H54 (cell line): Measurements from ENCODE around the gene SETD1B.
"Not testable (repeated sequence)": the region's sequence is repeated elsewhere in the genome, so short reads cannot be mapped to it uniquely, and the experiment has no call there.

Source experiments
- DNase-seq: peaks from one replicate; pipeline ENCODE4 v3.0.0; 2011; ENCODE audit warnings: low spot score, mixed read lengths; ENCODE audit not compliant: insufficient read length
- FAIRE-seq: peaks from 3 replicates; lab custom pipeline; 2011; peaks lifted over from hg19 to GRCh38; lab: Jason Lieb, UNC
- POLR2A ChIP-seq: IDR thresholded peaks from 2 replicates; pipeline ENCODE4 v1.6.1; 2011; ENCODE audit warnings: low read depth, mild to moderate bottlenecking, low read length

The SETD1B gene

GRCh38 chr12:121787063-121788025 lies 16.5 kb upstream of the SETD1B start:
- DNase-seq (no peak), FAIRE-seq (no peak)
- no peak for TF ChIP-seq POLR2A

- DNase-seq = no peak
- TF ChIP-seq POLR2A = no peak
- no peak for FAIRE-seq
Observed at GRCh38 chr12:121788176-121788818, 15.5 kb upstream of the SETD1B start.

GRCh38 chr12:121789233-121789781 lies 14.5 kb upstream of the SETD1B start:
- no peak for TF ChIP-seq POLR2A

GRCh38 chr12:121789800-121790728 lies 13.7 kb upstream of the SETD1B start:
- DNase-seq (no peak), FAIRE-seq (no peak)
- no peak for TF ChIP-seq POLR2A

More at GRCh38 chr12:121789233-121789781, 14.5 kb upstream of the SETD1B start:
- no peak for FAIRE-seq
- no peak for DNase-seq

- DNase-seq, FAIRE-seq: not testable (repeated sequence)
Observed at GRCh38 chr12:121790785-121791184, 13.0 kb upstream of the SETD1B start.

GRCh38 chr12:121791671-121792551 lies 11.9 kb upstream of the SETD1B start:
- peak; percentile 81 for FAIRE-seq
- no peak for DNase-seq
- no peak for TF ChIP-seq POLR2A

- FAIRE-seq (no peak), DNase-seq (no peak)
- no peak for TF ChIP-seq POLR2A
Observed at GRCh38 chr12:121792607-121793439, 11.0 kb upstream of the SETD1B start.

GRCh38 chr12:121793440-121793837 lies 10.4 kb upstream of the SETD1B start, which contains the start of gene RHOF:
RHOF (minus strand) TSS chr12:121793688; CDS start chr12:121793633, 55 bp downstream.
- DNase-seq (no peak), FAIRE-seq (no peak)

GRCh38 chr12:121793838-121794533 lies 9.8 kb upstream of the SETD1B start:
- DNase-seq (no peak), FAIRE-seq (no peak)
- 0 out of 2 replicates have a peak, but pooled peaks have one; percentile 12 for TF ChIP-seq POLR2A

More at GRCh38 chr12:121793440-121793837, 10.4 kb upstream of the SETD1B start, which contains the start of gene RHOF:
- no peak for TF ChIP-seq POLR2A

- no peak for TF ChIP-seq POLR2A
- DNase-seq (no peak), FAIRE-seq (no peak)
Observed at GRCh38 chr12:121794534-121795033, 9.2 kb upstream of the SETD1B start.
